Stimulated activated CD8-positive, alpha-beta memory T cell treated with anti-CD3 and anti-CD28 coated beads, Interleukin-2, amount 100 ng/mL, for 1 hour (primary cell): ENCODE measurements around the gene CGB1.
A peak's percentile ranks its signal among the peaks of the same experiment; 100 is the strongest.
"Not testable (repeated sequence)": the region's sequence is repeated elsewhere in the genome, so short reads cannot be mapped to it uniquely, and the experiment has no call there.

ENCODE experiments used
- DNase-seq, 2 donors: peaks; one replicate each; pipeline ENCODE4 v3.0.0-alpha.2; 2020; ENCODE audit warnings: low read depth in 2 of 2

The CGB1 gene

DNA sequence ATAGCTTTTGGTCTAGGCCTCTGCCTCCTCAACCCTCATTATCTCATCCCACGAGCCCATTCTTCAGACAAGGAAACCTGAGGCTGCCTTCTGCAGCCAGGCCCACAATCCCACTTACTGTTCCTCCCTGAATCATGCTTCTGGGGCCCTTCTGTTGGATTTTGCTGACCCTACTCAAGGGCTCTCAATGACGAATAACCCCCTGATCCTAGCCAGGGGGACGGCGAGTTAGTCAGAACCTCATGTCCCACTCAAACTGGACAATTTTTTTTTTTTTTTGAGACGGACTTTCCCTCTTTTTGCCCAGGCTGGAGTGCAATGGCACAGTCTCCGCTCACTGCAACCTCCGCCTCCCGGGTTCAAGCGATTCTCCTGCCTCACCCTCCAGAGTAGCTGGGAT, 14.6 kb downstream of the CGB1 start:
- no peak for DNase-seq

DNA sequence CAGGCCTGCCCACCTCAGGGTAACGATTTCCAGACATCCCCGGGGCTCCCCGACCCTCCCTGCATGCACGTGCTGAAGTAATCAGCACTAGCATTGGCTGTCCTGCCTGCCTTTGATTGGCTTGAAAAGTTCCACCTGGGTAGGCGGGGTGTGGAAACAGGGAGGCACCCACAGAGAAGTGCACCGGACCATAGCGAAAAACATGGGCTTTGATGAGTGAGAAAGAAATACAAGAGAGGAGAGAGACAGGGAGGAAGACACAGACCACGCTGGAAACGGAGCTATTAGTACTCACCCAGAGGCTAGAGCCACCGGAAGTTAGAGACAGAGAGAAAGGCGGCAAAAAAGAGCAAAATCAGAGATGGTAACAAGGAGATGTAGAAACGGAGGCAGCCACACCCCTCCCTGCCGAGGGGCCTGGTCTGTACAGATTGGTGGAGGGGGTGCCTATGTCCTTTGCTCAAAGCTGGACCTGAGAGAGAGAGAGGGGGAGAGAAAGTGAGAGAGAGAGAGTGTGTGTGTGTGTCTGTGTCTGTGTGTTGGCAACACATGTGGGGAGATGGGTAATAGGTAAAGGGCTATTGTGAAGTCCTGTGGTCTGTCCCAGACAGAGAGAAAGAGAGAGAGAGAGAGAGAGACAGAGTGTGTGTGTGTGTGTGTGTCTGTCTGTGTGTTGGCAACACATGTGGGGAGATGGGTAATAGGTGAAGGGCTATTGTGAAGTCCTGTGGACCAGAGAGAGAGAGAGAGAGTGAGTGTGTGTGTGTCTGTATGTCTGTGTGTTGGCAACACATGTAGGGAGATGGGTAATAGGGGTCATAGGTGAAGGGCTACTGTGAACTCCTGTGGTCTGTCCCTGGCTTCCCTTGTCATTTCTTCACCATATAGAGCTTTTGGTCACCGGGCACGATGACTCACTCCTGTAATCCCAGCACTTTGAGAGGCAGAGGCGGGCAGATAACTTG, 15.5 kb downstream of the CGB1 start:
- DNase-seq, result no peak

DNA sequence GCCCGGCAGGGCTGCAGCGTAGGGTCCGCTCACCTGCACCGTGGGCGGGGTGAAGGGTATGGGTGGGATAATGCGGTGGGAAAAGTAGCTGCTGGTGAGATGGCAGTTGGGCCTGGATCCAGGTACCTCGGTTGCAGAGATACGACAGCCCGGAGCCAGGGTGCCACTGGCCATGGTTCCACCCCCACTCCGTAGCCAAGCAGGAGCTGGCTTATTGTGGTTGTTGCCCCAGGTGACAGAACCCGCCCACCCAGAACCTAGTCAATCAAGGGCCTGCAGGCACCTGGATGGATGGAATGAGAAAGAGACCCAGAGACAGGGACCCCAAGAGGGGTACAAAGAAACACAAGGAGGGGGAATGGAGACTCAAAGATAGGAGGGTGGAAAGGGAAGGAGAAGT, 16.4 kb downstream of the CGB1 start:
- no peak for DNase-seq

DNA sequence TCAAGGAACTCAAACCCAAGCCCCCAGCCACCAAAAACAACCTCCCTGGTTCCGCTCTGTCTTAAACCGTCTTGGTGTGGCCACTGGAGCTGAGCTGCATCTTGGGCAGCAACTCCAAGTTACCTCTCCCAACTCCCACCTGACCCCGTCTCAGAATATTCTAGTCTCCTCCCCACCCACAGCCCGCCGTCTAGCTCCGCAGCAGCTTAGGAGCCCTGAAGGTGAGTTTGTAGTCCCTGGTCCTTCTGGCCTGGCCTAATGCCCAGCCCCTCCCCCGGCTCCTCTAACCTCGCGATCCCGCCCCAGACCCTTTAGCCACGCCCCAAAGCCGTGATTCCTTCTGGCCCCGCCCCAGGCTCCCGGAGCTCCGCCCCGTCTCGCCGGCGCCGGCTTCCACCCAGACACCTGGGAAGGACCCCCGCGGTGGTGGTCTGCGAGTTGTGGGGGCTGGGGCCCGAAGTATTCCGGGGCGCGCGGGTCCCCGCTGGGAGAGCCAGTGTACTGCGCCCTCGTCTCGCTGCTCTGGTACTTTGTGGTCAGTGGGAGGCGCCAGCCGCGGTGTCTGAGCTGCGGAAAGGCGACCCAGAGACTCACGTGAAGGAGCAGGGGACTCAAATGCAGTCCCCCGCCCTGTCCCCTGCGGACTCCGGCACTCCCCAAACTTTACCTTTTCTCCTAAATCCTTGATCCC, 17.3 kb downstream of the CGB1 start:
- peak; percentile 33 to 50 for DNase-seq

DNA sequence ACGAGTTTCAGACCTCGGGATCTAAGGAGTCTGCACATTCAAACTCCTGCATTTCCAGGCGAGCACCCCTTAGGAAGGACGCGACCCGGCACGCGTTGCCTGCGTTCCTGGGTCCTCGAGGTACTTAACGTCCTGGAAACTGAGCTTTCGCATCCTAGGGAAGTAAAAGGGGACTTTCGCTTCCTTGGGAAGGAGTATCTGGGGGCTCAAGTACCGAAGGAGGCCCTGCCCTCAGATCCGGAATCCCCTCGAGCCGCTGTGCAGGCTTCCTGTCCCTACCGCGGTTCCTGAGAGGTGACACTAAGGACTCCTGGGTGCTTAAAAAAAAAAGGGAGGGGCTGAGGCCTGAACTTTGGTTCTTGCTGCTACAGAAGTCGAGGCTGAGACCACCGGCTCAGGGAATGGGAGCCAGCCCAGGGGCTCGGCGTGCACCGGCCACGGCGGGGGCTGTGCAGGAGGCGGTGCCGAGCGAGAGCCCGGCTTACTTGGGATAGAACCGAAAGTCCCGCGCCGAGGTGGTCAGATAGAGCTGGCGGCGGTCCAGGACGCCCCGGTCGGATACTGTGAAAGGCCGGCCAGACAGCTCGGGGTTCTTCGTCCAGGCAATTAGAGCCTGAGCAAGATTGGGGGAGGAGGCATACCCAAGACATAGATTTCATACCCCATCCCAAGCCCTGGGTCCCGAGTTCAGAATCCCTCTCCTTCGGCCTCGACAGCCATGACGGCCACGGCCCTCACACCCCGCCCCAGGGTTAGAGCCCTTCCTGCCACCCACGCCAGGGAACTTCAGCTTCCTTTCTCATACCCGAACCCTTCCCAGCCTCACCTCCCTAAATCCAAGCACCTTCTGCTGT, 18.1 kb downstream of the CGB1 start:
- not testable (repeated sequence) for DNase-seq

DNA sequence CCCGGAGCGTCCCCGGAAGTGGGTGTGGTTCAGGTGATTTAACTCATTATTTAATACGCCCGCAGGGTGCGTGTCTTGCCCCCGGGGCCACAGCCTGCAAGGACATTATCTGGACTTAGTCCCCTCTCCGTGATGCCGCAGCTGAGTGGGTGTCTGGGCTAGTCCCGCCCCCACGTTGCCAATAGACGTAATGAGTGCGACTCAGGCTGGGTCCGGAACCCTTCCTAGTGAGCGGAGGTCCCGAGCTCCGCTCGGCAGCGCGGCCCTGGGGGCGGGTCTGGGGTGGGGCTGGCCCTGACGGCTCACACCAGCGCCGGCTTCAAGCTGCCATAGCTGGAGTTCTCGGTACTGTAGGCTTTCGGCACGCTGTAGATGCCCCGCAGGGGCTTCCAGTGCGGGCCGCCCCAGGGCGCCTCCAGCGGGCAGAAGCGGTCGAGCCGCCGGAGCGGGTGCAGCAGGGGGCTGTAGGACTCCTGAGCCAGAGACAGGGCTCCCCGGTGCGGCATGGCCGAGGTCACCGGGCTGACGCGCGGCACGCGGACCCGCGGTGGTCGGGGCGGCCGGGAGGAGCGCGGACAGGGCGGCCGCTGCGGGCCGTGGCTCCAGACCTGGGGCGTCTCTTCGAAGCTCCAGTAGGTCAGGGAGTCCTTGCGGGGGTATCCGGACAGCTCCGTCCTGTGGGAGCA, 18.9 kb downstream of the CGB1 start:
- peak; percentile 20 to 51 for DNase-seq

DNA sequence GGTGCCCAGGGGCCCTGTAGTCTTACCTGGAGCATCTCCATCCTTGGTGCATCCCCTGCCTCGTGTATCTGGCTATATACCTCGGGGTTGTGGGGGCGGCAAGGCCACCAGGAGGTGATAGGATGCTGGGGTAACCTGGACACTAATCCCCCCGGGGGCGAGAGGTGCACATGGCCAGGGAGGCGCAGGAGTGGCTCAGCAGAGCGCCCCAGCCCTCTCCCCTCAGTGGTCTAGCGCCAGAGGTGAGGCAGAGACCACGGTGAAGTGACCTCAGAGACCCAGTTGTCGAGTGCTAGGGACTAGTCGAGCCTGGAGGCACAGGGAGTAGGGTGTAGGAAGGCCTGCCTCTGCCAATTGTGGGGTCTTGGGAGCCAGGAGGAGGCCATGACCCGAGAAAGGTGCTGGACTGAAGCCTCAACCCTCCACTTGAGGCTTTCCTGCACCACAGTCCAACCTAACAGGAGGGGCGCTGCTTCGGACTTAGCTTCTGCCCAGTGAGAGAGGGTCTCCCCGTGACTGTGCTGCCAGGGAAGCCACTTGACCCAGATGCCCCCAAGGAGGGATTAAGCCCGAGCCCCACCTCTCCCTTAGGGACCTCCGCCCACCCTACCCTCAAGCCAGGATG, 19.5 kb downstream of the CGB1 start, which contains the start of gene LHB:
LHB (minus strand) TSS at position 51 of the 625 bp plus-strand sequence; CDS start at position 41, 10 bp downstream.
- DNase-seq, result no peak

DNA sequence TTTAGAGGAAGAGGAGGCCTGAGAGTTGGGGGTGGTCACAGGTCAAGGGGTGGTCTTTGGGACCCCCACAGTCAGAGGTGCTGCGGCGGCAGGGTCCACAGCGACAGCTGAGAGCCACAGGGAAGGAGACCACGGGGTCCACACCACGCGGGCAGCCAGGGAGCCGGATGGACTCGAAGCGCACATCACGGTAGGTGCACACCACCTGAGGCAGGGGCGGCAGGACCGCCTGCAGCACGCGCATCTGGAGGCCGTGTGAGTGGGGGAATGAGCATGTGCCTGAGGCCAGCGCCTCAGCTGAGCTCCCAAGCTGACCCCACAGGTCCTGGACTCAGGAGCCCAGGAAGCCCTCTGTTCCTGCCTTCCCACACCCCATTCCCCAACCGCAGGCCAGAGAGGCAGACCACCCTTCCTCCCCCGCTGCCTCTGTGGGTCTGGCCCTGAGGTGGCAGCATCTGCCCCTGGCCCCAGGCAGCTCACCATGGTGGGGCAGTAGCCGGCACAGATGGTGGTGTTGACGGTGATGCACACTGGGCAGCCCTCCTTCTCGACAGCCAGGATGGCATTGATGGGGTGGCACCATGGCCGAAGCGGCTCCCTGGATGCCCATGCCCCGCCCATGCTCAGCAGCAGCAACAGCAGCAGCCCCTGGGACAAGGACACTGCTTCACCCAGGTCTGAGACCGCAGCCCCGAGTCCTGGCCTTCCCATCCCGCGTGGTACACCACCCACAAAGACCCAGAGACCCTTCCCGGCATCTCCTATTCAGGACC, 20.4 kb downstream of the CGB1 start:
- no peak for DNase-seq

DNA sequence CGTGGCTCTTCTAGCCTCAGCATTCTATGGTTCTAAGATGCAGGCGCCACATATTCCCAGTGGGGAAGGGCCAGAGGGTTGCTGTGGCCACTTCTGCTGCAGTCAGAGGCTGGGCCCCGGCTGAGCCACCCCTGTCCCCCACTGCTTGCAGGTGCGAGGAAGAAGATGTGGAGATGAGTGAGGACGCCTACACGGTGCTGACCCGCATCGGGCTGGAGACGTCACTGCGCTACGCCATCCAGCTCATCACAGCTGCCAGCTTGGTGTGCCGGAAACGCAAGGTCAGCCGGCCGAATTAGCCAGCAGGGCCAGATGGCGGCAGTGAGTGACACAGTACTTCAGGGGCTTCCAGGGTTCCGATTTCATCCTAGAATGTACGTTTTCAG, 21.8 kb downstream of the CGB1 start:
- DNase-seq, result no peak

DNA sequence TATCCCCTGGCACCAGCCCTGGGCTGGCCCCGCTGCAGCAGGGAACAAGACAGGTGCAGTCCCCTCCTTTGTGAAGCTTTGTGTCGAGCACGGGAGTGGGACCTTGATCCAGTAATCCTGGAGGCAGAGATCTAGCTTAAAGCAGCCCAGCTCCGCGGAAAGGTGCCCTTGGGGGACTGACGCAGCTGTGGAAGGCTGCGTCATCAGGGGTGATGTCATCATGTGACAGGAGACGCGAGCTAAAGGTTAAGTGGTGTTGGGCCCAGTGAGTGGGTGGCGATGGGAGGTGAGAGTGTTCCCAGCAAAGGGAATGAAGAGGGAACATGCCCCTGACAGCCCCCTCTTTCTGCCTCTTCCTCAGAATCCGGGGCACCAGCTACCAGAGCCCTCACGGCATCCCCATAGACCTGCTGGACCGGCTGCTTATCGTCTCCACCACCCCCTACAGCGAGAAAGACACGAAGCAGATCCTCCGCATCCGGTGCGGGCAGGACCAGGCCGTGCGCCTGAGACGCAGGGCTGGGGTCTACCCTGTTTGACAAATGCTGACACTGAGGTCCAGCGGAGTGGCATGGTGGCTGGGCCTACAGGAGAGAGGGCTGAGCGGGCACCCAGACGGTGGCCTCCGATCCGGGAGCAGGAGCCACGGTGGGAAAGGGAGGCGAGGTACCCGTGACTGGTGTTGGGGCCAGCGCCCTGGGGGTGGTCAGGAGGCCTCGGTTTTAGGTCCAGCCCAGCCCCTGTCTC, 22.4 kb downstream of the CGB1 start:
- no peak for DNase-seq

DNA sequence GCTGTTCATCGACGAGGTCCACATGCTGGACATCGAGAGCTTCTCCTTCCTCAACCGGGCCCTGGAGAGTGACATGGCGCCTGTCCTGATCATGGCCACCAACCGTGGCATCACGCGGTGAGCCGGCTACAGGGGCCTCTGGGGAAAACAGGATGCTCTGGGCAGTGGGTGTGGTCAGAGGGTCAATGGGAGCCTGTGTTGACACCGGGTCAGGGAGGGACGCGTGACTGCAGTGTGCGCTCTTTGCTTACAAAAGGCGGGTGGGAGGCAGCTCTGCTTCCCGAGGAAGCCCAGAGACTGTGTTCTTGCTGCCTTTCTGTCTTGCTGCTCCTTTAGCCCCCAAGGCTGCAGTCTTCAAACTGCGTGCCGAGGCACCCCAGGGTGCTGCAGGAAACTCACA, 25.5 kb downstream of the CGB1 start:
- DNase-seq, result no peak

DNA sequence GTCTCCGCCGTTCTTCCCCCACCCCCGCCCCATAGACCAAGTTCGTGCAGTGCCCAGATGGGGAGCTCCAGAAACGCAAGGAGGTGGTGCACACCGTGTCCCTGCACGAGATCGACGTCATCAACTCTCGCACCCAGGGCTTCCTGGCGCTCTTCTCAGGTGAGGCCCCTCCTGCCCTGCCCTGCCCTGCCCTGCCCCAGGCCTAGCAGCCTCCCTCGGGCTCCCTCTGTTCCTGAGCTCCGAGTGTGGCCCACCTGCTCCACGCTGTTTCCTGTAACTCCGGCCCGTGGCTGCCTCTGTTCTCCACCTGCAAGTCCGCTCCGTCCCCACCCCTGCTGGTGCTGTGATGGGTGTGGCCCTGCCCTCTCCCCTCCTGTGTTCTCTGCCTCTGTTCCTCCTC, 26.2 kb downstream of the CGB1 start:
- no peak for DNase-seq

DNA sequence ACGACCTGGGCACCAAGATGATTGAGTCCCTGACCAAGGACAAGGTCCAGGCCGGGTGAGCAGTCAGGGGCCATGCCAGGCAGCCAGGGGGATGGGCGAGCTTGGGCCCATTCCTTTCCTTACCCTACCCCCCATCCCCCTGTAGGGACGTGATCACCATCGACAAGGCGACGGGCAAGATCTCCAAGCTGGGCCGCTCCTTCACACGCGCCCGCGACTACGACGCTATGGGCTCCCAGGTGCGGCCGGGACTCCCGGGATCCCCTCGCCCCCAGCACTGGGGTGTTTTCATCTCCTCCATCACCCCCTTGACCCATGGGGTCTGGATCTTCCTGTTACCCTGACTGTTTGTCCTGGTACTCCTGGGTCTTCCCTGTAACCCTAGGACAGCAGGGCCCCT, 26.9 kb downstream of the CGB1 start:
- DNase-seq, result no peak

DNA sequence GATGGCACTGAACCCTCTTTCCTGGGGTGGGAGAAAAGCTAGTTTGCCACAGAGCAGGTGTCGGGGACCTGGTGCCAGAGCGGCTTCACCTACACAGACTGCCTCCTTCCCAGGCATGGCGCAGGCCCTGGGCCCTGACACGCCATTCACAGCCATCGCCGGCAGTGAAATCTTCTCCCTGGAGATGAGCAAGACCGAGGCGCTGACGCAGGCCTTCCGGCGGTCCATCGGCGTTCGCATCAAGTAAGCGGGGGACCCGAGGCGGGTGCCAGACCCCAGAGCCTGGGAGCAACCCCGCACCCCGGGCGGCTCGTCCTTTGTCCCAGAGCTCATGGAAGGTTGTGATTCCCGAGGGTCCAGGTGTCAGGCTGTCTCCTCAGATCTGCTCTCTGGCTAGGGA, 29.8 kb downstream of the CGB1 start:
- no peak for DNase-seq

DNA sequence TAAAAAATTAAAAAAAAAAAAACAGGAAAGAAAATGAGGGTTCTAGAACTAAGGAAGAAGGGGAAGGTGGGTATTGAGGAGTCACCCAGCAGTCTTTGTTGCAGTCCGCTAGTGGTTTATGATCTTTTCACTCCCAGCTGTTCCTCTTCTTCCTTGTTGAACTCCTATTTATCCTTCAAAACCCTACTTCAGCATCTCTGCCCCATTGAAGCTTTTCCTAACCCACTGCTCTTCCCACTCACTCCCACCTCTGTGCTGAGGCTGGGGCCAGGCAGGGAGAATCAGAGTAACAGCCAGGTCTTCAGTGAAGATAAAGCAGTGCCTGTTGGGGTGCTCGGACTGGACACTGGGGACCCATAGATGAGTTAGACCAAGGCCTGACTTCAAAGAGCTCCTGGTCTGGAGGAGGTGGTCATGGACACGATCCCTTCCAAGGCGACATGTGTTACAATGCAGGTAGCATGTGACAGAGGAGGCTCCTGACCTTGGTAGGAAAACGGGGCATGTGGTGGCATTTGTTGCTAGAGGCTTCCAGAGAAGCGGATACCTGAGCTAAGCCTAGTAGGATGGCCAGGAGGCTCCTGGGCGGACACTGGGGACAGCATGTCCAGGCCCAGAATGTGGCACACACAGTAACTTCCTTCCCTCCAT, 31.6 kb downstream of the CGB1 start:
- DNase-seq, result no peak

DNA sequence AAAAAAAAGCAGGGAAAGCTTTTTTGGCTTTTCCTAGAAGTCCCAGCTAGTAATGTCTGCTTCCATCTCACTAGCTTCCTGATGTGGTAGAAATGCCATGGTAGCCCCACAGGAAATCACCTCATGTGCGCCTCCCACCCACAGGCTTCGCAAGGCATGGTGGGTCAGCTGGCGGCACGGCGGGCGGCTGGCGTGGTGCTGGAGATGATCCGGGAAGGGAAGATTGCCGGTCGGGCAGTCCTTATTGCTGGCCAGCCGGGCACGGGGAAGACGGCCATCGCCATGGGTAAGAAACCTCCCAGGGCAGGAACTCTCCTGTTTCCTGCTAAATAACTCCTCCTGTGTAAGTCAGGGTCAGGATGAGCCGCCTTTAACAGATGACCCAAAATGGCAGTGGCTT, 32.6 kb downstream of the CGB1 start:
- no peak for DNase-seq

DNA sequence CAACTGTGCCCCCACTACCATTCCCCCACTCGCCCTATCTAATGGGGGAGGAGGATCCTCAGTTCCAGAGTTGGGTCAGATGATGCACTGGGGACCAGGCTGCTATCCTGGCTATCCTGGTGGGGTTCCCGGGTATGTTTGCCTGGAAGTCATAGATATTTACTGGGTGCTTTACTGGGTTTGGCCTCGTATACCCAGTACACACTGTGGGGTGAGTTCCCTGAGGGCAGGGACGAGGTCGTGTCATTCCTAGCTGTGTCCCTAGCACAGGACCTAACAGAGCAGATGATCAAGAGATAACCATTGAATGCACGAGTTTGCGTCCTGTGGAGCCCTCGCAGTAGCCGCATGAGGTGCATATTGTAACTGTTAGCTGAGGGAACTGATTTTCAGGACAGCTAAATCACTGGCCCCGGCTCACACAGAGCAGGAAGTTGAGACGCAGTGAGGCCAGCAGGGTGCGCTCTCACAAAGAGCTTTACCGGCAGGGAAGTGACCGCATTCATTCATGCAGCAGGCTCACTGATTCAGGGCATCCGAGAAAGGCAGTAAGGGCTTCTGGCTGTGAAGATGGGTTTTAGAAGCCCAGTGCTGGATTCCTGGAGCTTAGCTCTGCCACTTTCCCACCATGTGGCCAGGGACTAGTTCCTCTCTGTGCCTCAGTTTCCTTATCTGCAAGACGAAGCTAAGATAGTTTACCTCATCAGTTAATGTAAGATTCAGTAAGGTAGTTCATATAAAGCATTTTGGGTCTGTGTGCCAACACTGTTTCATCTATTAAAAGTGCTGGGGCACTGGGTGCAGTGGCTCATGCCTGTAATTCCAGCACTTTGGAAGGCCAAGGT, 37.0 kb downstream of the CGB1 start:
- DNase-seq, result peak; percentile 33 to 41

DNA sequence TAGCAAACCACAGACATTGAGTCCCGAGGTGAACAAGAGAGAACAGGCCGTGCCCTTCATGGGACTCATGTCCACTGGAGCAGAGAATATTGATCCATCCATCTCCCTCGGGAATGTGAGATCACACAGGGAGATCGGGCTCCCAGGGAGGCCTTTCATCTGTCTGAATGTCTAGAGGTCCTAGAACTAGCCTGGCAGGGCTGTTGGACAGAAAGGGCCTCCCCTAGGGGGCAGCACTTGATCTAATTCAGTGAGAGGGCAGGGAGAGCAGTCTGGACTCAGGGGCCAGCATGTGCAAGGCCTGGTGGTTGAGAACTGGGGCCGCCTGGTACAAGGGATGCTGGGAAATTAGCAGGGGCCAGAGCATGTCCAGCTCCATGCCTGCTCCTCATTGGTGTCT, 38.7 kb downstream of the CGB1 start:
- no peak for DNase-seq
